SH-SY5Y (cell line): Measurements from ENCODE around the gene UBN2.

Source experiments
- GATA2 ChIP-seq: IDR thresholded peaks from 2 replicates; pipeline ENCODE4 v1.6.1; 2011; ENCODE audit warnings: mild to moderate bottlenecking, low read depth, low read length
- GATA3 ChIP-seq: IDR thresholded peaks from 2 replicates; pipeline ENCODE4 v1.6.1; 2011; ENCODE audit warnings: low read depth, mild to moderate bottlenecking, low read length, moderate library complexity

GRCh38 chr7:139181404-139181803 lies 49.6 kb upstream of the UBN2 start:
- TF ChIP-seq GATA2, result no peak
- TF ChIP-seq GATA3, result no peak
